Ishikawa (cell line): ENCODE results near the gene TGFBRAP1.

Experiments
- CEBPB ChIP-seq: IDR thresholded peaks from 2 replicates; pipeline ENCODE4 v1.6.1; 2012
- CREB1 ChIP-seq: IDR thresholded peaks from 2 replicates; pipeline ENCODE4 v1.6.1; 2012; ENCODE audit warnings: low read depth
- EGR1 ChIP-seq: IDR thresholded peaks from 2 replicates; pipeline ENCODE4 v1.6.1; 2012
- EP300 ChIP-seq: IDR thresholded peaks from 2 replicates; pipeline ENCODE4 v1.6.1; 2012; ENCODE audit warnings: borderline replicate concordance
- MAX ChIP-seq: IDR thresholded peaks from 2 replicates; pipeline ENCODE4 v1.6.1; 2012
- NFIC ChIP-seq: IDR thresholded peaks from 2 replicates; pipeline ENCODE4 v1.6.1; 2012
- RAD21 ChIP-seq: IDR thresholded peaks from 2 replicates; pipeline ENCODE4 v1.6.1; 2012; ENCODE audit warnings: low read depth
- REST ChIP-seq: IDR thresholded peaks from 2 replicates; pipeline ENCODE4 v1.6.1; 2012; ENCODE audit warnings: low read depth, mild to moderate bottlenecking
- TAF1 ChIP-seq: IDR thresholded peaks from 2 replicates; pipeline ENCODE4 v1.6.1; 2012; ENCODE audit warnings: low read depth, mild to moderate bottlenecking
- TEAD4 ChIP-seq: IDR thresholded peaks from 2 replicates; pipeline ENCODE4 v1.6.1; 2012
- YY1 ChIP-seq: IDR thresholded peaks from 2 replicates; pipeline ENCODE4 v1.6.1; 2012; ENCODE audit warnings: low read depth

GRCh38 chr2:105324101-105324500 is 5.4 kb downstream of the TGFBRAP1 start:
- TF ChIP-seq EGR1 (no peak), TAF1 (no peak), YY1 (no peak), EP300 (no peak), CEBPB (no peak), TEAD4 (no peak), CREB1 (no peak), MAX (no peak), RAD21 (no peak), NFIC (no peak), REST (no peak)
